Measurements from ENCODE around the gene LGR6.

Gene LGR6

DNA sequence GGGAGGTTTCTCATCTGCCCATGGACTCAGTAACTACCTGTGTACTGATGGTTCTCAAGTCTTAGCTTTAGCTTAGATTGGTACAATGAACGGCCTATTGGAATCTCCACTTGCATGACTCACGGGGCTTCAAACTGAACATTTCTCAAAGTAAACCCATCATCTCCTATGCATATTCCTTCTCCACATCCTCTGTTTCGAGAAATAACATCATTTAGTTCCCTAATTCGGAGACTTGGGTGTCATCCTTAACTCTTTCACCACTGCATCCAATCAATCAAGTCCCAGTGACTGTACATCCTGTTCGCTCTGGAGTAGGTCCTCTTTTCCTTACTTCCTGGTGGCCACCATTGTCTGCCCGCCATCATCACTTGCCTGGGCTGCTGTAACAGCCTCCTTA lies 55.8 kb downstream of the LGR6 start:
- Histone ChIP-seq H3K36me3 (ENCODE audit: control insufficient read depth in 1 of 2, insufficient read depth in 2 of 2, low read length in 2 of 2) (no peaks in the 10 kb centered on the region), H3K4me3 (ENCODE audit: low read depth, low read length) (no peak overlapping the region), H4K91ac (ENCODE audit: low read depth, low read length) (no peak overlapping the region), H3K79me2 (ENCODE audit: control insufficient read depth, insufficient read depth, low read length, poor library complexity) (no peaks in the 10 kb centered on the region), H3K27ac (ENCODE audit: low read depth, low read length) (no peak overlapping the region), H3K9me3 (ENCODE audit: insufficient read depth, low read depth, low read length) (no peaks in the 10 kb centered on the region), H3K14ac (ENCODE audit: low read length) (no peak overlapping the region), H3K4me2 (ENCODE audit: low read length) (no peak overlapping the region), H2BK5ac (ENCODE audit: low read depth, low read length, poor library complexity) (no peak overlapping the region), H3K79me1 (ENCODE audit: low read length) (no peaks in the 10 kb centered on the region), H4K12ac (ENCODE audit: low read depth, low read length) (no peak overlapping the region), H3K23ac (ENCODE audit: low read length) (no peak overlapping the region), H3K27me3 (ENCODE audit: insufficient read depth, low read length) (no peaks in the 10 kb centered on the region), H3K9ac (ENCODE audit: low read length) (no peak overlapping the region), H2AFZ (ENCODE audit: insufficient read depth, low read length, poor library complexity) (no peak overlapping the region), H3K4ac (ENCODE audit: low read depth, low read length) (no peak overlapping the region), H3K4me1 (ENCODE audit: control insufficient read depth in 1 of 2, insufficient read depth in 2 of 2, low read length in 2 of 2) (no peaks in the 10 kb centered on the region), H3K18ac (ENCODE audit: low read length) (no peak overlapping the region), H2BK12ac (ENCODE audit: low read length) (no peak overlapping the region), H4K8ac (ENCODE audit: low read depth, low read length) (no peak overlapping the region), H2BK120ac (ENCODE audit: insufficient read depth, low read length, poor library complexity) (no peak overlapping the region), H2AK5ac (ENCODE audit: low read length) (no peak overlapping the region)
- no CpG with 5 or more reads among the region's 6 CpGs for WGBS (ENCODE audit: extremely low coverage, insufficient coverage, insufficient read length)
- DNase-seq: no peak

DNA sequence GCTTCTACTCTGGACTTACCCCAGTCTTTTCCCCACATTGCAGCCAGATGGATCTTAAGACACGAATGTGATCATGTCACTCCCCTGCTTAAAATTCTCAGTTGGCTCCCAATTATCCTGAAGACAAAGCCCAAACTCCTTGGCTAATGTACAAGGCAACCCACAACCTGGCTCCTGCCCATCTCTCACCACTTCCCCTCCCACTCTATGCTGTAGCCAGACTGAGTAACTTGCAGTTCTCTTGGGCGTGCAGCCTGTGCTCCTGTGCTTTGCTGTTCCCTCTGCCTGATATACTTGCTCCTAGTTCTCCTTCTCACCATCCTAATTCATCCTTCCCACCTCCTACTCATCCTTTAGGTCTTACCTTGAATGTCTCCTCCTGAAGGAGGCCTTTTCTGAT lies 56.2 kb downstream of the LGR6 start:
- no CpG with 5 or more reads among the region's 2 CpGs for whole genome bisulfite sequencing (ENCODE audit: extremely low coverage, insufficient coverage, insufficient read length)
- H2BK12ac ChIP-seq (ENCODE audit: low read length): no peak overlapping the region

DNA sequence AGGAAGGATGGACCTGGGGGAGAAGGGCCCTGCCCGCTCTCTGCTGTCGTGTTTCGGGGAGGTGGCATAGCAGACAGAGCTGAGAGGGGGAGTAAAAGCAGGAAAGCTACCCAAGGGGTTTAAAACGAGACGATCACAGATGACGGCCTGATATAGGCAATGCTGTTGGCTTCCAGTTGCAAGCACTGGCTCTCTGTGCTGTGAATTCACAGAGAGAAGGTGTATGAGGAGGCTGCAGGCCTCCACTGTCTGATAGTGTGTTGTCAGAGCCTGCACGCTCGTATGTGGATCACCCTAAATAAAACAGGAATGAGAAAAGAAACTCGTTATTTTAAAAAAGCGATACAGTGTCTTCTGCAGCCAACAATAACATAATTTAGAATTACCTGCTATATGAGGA lies 57.4 kb downstream of the LGR6 start:
- no peak overlapping the region for H4K91ac ChIP-seq (ENCODE audit: low read depth, low read length)
- no peak overlapping the region for H2AFZ ChIP-seq (ENCODE audit: insufficient read depth, low read length, poor library complexity)
- H3K18ac ChIP-seq (ENCODE audit: low read length): no peak overlapping the region
- WGBS (ENCODE audit: extremely low coverage, insufficient coverage, insufficient read length): no CpG with 5 or more reads among the region's 10 CpGs
- H4K12ac ChIP-seq (ENCODE audit: low read depth, low read length): no peak overlapping the region
- no peaks in the 10 kb centered on the region for H3K27me3 ChIP-seq (ENCODE audit: insufficient read depth, low read length)
- no peak overlapping the region for H2BK120ac ChIP-seq (ENCODE audit: insufficient read depth, low read length, poor library complexity)
- no peak overlapping the region for H3K23ac ChIP-seq (ENCODE audit: low read length)
- no peaks in the 10 kb centered on the region for H3K79me1 ChIP-seq (ENCODE audit: low read length)
- H3K4me2 ChIP-seq (ENCODE audit: low read length): no peak overlapping the region
- H3K4me1 ChIP-seq (ENCODE audit: control insufficient read depth in 1 of 2, insufficient read depth in 2 of 2, low read length in 2 of 2): no peaks in the 10 kb centered on the region
- no peaks in the 10 kb centered on the region for H3K36me3 ChIP-seq (ENCODE audit: control insufficient read depth in 1 of 2, insufficient read depth in 2 of 2, low read length in 2 of 2)
- no peak for DNase-seq
- H2BK12ac ChIP-seq (ENCODE audit: low read length): no peak overlapping the region
- no peaks in the 10 kb centered on the region for H3K79me2 ChIP-seq (ENCODE audit: control insufficient read depth, insufficient read depth, low read length, poor library complexity)
- H3K27ac ChIP-seq (ENCODE audit: low read depth, low read length): no peak overlapping the region
- no peak overlapping the region for H3K9ac ChIP-seq (ENCODE audit: low read length)
- no peaks in the 10 kb centered on the region for H3K9me3 ChIP-seq (ENCODE audit: insufficient read depth, low read depth, low read length)
- H3K4me3 ChIP-seq (ENCODE audit: low read depth, low read length): no peak overlapping the region
- H4K8ac ChIP-seq (ENCODE audit: low read depth, low read length): no peak overlapping the region
- no peak overlapping the region for H2AK5ac ChIP-seq (ENCODE audit: low read length)
- no peak overlapping the region for H3K14ac ChIP-seq (ENCODE audit: low read length)
- H3K4ac ChIP-seq (ENCODE audit: low read depth, low read length): no peak overlapping the region
- no peak overlapping the region for H2BK5ac ChIP-seq (ENCODE audit: low read depth, low read length, poor library complexity)

More for the DNA sequence above, 56.2 kb downstream of the LGR6 start:
- Histone ChIP-seq H3K79me1 (ENCODE audit: low read length) (no peaks in the 10 kb centered on the region), H4K91ac (ENCODE audit: low read depth, low read length) (no peak overlapping the region), H3K14ac (ENCODE audit: low read length) (no peak overlapping the region), H3K4me1 (ENCODE audit: control insufficient read depth in 1 of 2, insufficient read depth in 2 of 2, low read length in 2 of 2) (no peaks in the 10 kb centered on the region), H3K27me3 (ENCODE audit: insufficient read depth, low read length) (no peaks in the 10 kb centered on the region), H3K4me2 (ENCODE audit: low read length) (no peak overlapping the region), H3K18ac (ENCODE audit: low read length) (no peak overlapping the region), H3K23ac (ENCODE audit: low read length) (no peak overlapping the region), H2BK120ac (ENCODE audit: insufficient read depth, low read length, poor library complexity) (no peak overlapping the region), H2BK5ac (ENCODE audit: low read depth, low read length, poor library complexity) (no peak overlapping the region), H3K4ac (ENCODE audit: low read depth, low read length) (no peak overlapping the region), H2AK5ac (ENCODE audit: low read length) (no peak overlapping the region), H4K8ac (ENCODE audit: low read depth, low read length) (no peak overlapping the region), H3K79me2 (ENCODE audit: control insufficient read depth, insufficient read depth, low read length, poor library complexity) (no peaks in the 10 kb centered on the region), H3K4me3 (ENCODE audit: low read depth, low read length) (no peak overlapping the region), H4K12ac (ENCODE audit: low read depth, low read length) (no peak overlapping the region), H3K9ac (ENCODE audit: low read length) (no peak overlapping the region), H3K27ac (ENCODE audit: low read depth, low read length) (no peak overlapping the region), H2AFZ (ENCODE audit: insufficient read depth, low read length, poor library complexity) (no peak overlapping the region), H3K9me3 (ENCODE audit: insufficient read depth, low read depth, low read length) (no peaks in the 10 kb centered on the region), H3K36me3 (ENCODE audit: control insufficient read depth in 1 of 2, insufficient read depth in 2 of 2, low read length in 2 of 2) (no peaks in the 10 kb centered on the region)
- no peak for DNase-seq

DNA sequence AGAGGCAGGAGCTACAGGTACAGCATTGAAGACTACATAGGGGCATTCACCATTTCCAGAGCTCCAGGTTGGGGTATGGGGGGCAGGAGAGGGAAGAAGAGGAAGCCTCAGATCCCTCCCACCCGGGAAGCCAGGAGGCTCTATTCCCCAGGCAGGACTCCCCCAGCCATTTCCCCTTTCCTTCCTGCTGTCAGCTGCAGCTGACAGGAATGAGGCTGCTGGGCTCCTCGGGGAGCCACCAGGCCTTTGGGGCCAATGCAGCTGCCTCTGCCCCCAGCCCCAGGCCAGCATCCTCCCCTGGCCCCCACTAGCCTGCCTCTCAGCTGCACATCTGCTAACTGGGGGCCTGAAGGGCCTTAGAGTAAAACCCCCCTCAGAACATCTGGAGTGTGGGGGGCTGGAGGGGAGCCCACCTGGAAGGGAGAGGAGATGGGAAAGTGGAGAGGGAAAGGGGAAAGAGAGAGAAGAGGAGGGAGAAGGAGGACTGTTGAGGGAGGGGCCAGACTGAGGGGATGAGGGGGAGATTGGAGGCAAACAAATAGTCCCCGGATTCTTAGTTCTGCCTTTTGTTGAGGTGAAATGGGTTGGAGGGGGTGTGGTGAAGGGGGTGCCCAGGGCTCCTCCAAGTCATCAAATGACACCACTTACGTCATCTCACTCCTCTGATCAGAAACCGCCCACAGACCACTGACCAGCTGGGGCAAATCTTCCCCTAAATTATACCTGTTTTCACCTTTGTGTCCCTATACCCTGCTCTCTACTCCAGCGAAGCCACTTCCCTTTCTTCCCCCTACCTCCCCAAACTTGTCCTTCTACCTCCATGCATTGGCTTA lies 58.0 kb downstream of the LGR6 start:
- H3K36me3 ChIP-seq (ENCODE audit: control insufficient read depth in 1 of 2, insufficient read depth in 2 of 2, low read length in 2 of 2): no peaks in the 10 kb centered on the region
- H3K4me3 ChIP-seq (ENCODE audit: low read depth, low read length): no peak overlapping the region
- H4K8ac ChIP-seq (ENCODE audit: low read depth, low read length): no peak overlapping the region
- no peak overlapping the region for H2AK5ac ChIP-seq (ENCODE audit: low read length)
- no peak overlapping the region for H3K9ac ChIP-seq (ENCODE audit: low read length)
- no peak overlapping the region for H4K12ac ChIP-seq (ENCODE audit: low read depth, low read length)
- H2BK5ac ChIP-seq (ENCODE audit: low read depth, low read length, poor library complexity): no peak overlapping the region
- H3K79me1 ChIP-seq (ENCODE audit: low read length): no peaks in the 10 kb centered on the region
- DNase-seq: no peak
- no peak overlapping the region for H4K91ac ChIP-seq (ENCODE audit: low read depth, low read length)
- H3K4ac ChIP-seq (ENCODE audit: low read depth, low read length): no peak overlapping the region
- no peak overlapping the region for H3K23ac ChIP-seq (ENCODE audit: low read length)
- H3K18ac ChIP-seq (ENCODE audit: low read length): no peak overlapping the region
- no peak overlapping the region for H3K4me2 ChIP-seq (ENCODE audit: low read length)
- no peak overlapping the region for H3K27ac ChIP-seq (ENCODE audit: low read depth, low read length)
- no CpG with 5 or more reads among the region's 6 CpGs for WGBS (ENCODE audit: extremely low coverage, insufficient coverage, insufficient read length)
- no peaks in the 10 kb centered on the region for H3K79me2 ChIP-seq (ENCODE audit: control insufficient read depth, insufficient read depth, low read length, poor library complexity)
- H2BK120ac ChIP-seq (ENCODE audit: insufficient read depth, low read length, poor library complexity): no peak overlapping the region
- no peak overlapping the region for H3K14ac ChIP-seq (ENCODE audit: low read length)
- H2AFZ ChIP-seq (ENCODE audit: insufficient read depth, low read length, poor library complexity): no peak overlapping the region
- no peak overlapping the region for H2BK12ac ChIP-seq (ENCODE audit: low read length)
- no peaks in the 10 kb centered on the region for H3K9me3 ChIP-seq (ENCODE audit: insufficient read depth, low read depth, low read length)
- no peaks in the 10 kb centered on the region for H3K27me3 ChIP-seq (ENCODE audit: insufficient read depth, low read length)
- no peaks in the 10 kb centered on the region for H3K4me1 ChIP-seq (ENCODE audit: control insufficient read depth in 1 of 2, insufficient read depth in 2 of 2, low read length in 2 of 2)

Data from trophoblast cell (in vitro differentiated cells and primary cell).